Activated CD8-positive, alpha-beta memory T cell treated with anti-CD3 and anti-CD28 coated beads, Interleukin-2, amount 50 U/mL, for 48 hours (primary cell): Measurements from ENCODE around the gene SNX10.

Experiments
- DNase-seq: peaks from one replicate; pipeline ENCODE4 v3.0.0-alpha.2; 2020

The SNX10 gene

DNA sequence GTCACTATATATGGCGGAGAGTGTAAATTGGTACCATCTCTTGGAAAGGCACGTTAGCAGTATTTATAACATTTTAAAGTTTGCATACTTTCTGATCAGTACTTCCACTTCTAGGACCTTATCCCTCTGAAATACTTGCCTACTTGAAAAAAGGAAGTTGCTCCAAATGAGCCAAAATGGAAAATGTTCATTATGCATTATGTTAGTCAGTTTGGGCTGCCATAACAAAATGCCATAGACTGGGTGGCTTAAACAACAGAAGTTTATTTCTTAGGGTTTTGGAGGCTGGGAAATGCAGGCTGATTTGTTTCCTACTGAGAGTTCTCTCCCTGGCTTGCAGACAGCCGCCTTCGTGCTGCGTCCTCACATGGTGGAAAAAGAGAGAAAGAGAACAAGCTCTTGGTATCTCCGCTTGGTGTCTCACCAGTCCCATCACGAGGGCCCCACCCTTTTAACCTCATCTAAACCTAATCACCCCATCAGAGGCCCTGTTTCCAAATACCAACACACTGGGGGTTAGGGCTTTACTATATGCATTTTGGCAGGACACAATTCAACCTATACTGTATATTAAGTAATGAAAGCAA is 6.9 kb downstream of the SNX10 start:
- DNase-seq, result no peak

DNA sequence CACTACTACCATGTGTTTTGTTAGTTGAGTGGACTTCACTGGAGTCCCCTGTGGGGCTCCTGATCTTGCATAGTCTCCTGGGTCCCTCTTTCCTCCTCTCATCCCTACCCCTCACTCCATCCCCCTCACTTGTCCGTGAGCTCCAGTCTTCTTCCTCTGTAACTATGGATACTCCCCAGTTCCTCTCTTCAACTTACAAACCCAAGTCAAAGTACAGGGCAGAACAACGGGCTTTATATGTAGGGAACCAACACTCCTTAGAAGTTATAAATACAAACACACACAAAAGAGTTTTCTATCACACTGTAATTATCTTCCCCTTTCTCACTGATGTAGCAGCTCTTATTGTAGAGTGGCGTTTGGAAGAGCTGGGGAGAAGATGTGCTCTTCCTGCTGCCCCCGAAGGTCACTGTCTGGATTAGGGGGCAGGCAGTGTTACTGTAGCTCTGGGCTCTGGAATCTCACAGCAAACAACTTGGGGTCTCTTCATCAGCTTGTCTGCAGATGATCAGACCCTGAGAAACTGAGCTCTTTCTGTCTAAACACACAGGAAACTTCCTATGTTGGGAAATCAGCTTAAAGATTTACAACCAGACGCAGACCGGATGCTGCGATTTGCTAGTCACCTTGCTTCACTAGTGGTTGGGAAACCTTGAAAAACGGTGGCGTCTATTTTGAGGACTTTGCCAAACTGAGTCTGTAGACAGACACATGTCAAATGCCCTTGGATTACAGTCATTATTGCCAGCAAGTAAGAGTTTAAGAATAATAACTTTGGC is 13.6 kb downstream of the SNX10 start:
- DNase-seq, result no peak

GRCh38 chr7:26305869-26306665 is 14.4 kb downstream of the SNX10 start:
- DNase-seq, result no peak

- no peak for DNase-seq
Observed at GRCh38 chr7:26306790-26307189, 15.1 kb downstream of the SNX10 start.

DNA sequence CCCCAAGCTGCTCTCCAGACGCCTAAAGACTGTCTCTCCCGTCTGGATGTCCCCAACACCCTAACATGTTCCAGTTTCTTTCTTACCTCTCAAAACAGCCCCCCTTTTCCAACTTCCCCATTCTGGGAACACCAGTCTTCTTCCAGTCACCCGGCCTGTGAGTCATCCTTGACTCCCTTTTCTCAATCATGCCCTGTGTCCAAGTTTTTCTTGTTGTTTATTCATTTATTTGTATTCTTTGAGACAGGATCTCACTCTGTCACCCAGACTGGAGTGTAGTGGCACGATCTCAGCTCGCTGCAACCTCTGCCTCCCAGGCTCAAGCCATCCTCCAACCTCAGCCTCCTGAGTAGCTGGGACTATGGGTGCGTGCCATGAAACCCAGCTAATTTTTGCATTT is 15.6 kb downstream of the SNX10 start:
- no peak for DNase-seq

- no peak for DNase-seq
Observed at GRCh38 chr7:26307791-26308190, 16.1 kb downstream of the SNX10 start.

- DNase-seq, result no peak
Observed at GRCh38 chr7:26308551-26308950, 16.9 kb downstream of the SNX10 start.

DNA sequence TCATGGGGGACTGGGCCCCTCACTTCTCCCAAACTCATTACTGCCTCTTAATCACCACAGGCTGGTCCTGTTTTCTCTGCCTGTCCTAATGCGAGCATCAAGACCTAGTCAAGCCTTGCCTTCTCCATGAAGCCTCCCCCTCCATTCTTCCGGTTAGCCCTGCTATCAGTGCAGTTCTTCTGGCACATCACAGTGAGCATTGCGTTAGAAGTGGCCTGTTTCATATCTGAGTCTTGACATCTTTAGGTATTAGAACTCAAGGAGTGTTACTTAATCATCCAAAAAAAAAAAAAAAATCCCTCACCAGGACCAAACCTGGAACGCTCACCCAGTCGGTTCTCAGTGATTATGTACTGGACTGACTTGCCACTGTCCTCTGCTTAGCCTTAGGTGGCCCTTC is 17.4 kb downstream of the SNX10 start:
- no peak for DNase-seq

DNA sequence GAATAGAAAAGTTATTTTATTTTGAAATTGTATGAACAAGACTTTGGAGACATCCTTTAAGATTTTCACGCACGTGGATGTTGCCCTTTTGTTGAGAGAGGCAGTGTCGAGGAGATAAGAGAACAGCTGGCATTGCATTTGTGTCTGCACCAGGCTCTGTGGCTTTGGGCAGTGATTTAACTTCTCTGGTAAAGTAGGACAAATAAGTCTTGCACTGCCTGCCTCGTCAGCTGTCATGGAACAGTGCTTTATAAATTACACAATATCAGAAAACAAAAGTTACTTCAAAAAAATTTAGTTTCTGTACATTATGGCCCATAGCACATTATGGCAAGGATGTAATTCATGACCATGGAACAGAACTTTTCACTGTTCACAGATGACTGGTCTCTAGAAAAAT is 20.1 kb downstream of the SNX10 start:
- no peak for DNase-seq

DNA sequence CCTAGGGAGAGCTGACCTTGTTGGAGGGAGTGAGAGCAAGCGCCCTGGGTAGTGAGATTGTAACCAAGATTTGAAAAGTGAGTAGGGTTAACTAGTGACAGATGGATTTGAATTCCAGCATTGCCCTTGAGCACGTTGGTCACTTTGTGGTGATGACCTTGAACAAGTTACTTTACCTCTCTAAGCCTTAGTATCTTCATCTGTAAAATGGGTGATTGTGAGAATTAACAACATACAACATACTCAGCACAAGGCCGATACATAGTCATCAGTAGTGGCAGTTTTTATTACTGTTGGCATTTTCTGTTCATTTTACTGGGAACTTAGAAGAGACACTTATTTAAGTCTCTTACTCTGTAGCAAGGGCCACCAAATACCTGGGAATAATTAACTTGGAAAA is 25.5 kb downstream of the SNX10 start:
- DNase-seq, result no peak

GRCh38 chr7:26318921-26319320 is 27.3 kb downstream of the SNX10 start:
- no peak for DNase-seq

- DNase-seq, result no peak
Observed at GRCh38 chr7:26319636-26320035, 28.0 kb downstream of the SNX10 start.

DNA sequence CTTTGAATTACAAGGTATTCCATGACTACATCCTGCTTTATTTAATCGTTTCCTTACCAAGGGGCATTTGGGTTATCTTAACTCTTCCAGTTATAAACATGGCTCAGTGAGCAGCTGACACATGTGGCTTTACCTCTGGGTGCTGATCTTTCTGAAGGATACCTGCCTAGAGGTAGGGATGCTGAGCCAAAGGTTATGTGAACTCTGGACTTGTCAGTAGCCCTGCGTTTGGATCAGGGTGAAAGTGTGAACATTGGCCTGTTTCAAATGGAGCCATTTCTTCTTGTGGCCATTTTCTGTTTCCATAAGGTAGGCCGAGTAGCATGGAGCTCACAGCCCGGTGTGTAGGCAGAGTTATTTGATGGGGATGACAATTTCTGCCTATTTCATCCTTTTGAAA is 29.2 kb downstream of the SNX10 start:
- no peak for DNase-seq

DNA sequence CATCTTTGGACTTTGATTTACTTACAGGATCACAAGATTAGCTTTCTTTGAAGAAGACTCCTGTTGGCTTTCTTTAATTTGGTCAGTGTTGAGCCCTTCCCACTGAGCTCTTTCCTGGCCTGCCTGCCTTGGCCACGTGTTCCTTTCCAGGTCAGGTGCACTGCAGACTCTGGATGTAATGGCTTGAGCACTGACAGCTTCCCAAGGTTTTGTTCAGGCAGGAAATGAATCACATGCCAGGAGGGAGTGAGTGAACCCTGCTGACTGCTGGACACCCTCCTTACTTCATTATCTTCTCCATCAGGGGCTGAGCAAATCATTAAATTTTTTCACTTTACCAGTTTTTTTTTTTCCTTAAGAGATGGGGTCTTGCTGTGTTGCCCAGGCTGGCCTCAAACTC is 29.8 kb downstream of the SNX10 start:
- no peak for DNase-seq

DNA sequence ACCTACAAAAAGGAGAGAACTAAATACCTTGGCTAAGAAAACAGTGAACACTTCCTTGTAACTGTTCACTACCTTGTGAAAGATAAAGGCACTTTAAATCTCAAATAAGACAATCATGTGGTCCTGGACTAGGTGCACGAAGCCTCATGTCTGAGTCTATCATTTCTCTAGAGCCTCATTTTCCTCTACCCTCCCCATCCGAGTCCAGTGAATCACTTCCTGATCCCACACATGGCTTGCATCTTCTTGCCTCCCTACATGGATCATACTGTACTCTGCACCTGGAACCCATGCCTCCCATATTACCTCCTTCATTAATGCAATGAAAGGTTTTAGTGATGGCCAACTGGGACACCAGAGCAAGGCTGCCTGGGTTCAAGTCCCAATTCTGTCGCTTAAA is 34.5 kb downstream of the SNX10 start:
- DNase-seq, result no peak

- DNase-seq, result no peak
Observed at GRCh38 chr7:26328498-26329390, 37.1 kb downstream of the SNX10 start.

DNA sequence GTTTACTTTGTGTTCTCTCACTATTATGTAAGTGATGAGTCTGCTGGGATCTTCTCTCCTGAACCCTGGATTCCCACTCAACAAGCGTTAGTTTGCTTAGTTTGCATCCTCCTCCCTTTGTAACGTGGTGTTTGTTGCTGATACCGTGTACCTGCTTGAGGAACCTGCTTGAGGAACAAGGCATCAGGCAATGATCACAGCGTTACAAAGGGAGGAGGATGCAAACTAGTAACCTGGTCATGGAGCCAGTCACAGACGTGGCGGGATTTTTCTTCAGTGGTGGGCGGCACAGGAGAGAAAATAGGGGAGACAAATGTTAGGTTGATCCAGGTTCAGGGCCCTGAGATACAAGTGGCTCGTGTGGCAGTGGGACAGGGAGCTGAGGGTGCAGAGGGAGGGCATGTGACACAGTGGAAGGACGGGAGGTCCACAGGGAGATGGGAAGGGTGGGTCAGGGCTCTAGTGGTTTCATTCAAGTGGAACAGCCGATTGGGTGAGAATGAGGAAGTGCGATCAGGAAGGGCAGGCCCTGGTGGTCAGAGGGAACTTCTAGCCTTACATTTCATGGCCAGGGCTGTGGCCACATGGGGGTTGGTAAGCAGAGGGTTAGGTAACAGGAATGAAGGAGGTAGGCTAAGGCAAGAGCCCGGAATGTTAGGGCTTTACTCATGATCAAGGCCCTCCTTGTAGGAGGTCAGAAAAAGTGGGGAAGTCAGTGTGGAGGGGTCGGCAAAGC is 38.0 kb downstream of the SNX10 start:
- no peak for DNase-seq

DNA sequence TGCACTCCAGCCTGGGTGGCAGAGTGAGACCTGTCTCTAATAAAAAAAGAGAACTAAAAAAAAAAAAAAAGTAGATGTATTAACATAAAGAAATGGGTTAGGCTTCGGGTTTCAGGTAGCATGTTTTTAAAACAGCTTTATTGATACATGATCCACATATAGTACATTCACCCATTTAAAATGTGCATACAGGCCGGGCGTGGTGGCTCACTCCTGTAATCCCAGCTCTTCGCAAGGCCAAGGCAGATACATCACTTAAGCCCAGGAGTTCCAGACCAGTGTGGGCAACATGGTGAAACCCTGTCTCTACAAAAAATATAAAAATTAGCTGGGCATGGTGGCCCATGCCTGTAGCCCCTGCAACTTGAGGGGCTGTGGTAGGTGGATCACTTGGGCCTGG is 39.5 kb downstream of the SNX10 start:
- DNase-seq, result no peak

- DNase-seq, result no peak
Observed at GRCh38 chr7:26331789-26332188, 40.1 kb downstream of the SNX10 start.

GRCh38 chr7:26332698-26333097 is 41.0 kb downstream of the SNX10 start:
- no peak for DNase-seq

DNA sequence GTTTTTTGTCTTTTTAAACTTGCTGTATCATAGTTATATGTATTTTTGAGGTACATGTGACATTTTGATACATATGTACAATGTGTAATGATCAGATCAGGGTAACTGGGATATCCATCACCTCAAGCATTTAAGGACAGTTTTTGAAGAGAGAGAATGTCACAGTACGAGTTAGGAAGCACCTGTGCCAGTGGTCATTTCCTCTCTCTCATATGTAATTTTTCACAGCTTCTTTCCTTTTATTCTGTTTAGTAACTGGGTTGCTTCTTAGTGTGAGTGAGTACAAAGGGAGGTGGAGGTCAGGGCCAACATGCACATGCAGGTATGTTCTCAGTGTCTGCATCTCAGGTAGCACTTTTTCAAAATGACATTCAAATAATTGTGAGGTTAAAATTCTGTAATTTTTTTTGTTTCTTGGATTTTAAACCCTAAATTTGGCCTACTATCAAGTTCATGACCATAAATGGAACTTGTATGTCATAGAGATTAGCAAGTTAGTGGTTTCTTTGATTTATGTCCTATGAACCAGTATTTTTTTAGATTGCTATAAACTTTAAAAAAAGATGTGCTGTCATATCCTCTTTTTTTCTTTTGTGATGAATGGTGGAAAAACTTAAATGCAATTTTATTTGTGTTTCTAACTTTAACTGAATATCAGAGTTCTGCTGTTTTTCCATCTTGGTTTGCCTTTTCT is 42.7 kb downstream of the SNX10 start:
- no peak for DNase-seq
